ENCODE data around the gene SPDYE8. TPM values are rescaled to one million over a fixed set of nuclear protein-coding genes. Genes with fewer than 3 reads are reported as not detected.
"Not testable (repeated sequence)": the region's sequence is repeated elsewhere in the genome, so short reads cannot be mapped to it uniquely, and the experiment has no call there.

Gene SPDYE8
- polyA plus RNA-seq, 6 donors from 2014 or later = 0.19 to 0.25 TPM; not detected in 4

- not testable (repeated sequence) for H3K27ac Mint-ChIP-seq; H3K4me1 Mint-ChIP-seq; H3K27me3 Mint-ChIP-seq; DNase-seq; H3K9me3 Mint-ChIP-seq; H3K36me3 Mint-ChIP-seq; H3K4me3 Mint-ChIP-seq; ATAC-seq (ENCODE audit: low read depth in 2 of 2)
Observed at GRCh38 chr7:72974781-72975180, 54.8 kb downstream of the SPDYE8 start.

- H3K27me3 Mint-ChIP-seq; DNase-seq; H3K36me3 Mint-ChIP-seq; H3K4me1 Mint-ChIP-seq; ATAC-seq (ENCODE audit: low read depth in 2 of 2); H3K27ac Mint-ChIP-seq; H3K4me3 Mint-ChIP-seq; H3K9me3 Mint-ChIP-seq: not testable (repeated sequence)
Observed at GRCh38 chr7:72971505-72971904, 58.1 kb downstream of the SPDYE8 start.

Other genes starting within 250 kb of the SPDYE8 start
- gene TYW1B, start 201.6 kb downstream of the SPDYE8 start, polyA plus RNA-seq (ENCODE audit: low read depth in 6 of 6) = 1 to 10 TPM in 5 of 6 donors, under 1 TPM in 1; 0.34 to 4.1 (median 1.9) TPM
- 10 to 100 TPM in 4 of 6 donors, 1 to 10 TPM in 2; 4.6 to 18.8 (median 10.1) TPM for gene POM121, start 104.7 kb downstream of the SPDYE8 start, polyA plus RNA-seq (ENCODE audit: low read depth in 6 of 6)
- gene TRIM74, start 60.3 kb downstream of the SPDYE8 start, polyA plus RNA-seq (ENCODE audit: low read depth in 6 of 6) = under 1 TPM in 1 of 6 donors, not detected in 5; 0.31 TPM
- under 1 TPM in 2 of 6 donors, not detected in 4; 0.19 to 0.45 TPM for gene SPDYE11, start 28.1 kb upstream of the SPDYE8 start, polyA plus RNA-seq (ENCODE audit: low read depth in 6 of 6)
- under 1 TPM in 2 of 6 donors, not detected in 4; 0.19 to 0.25 TPM for gene SPDYE9, start 56.3 kb upstream of the SPDYE8 start, polyA plus RNA-seq (ENCODE audit: low read depth in 6 of 6)